GM13976 (cell line): ENCODE results near the gene AADACL4.
"Not testable (repeated sequence)": the region's sequence is repeated elsewhere in the genome, so short reads cannot be mapped to it uniquely, and the experiment has no call there.

ENCODE experiments used
- DNase-seq: peaks from one replicate; pipeline ENCODE4 v3.0.0; 2012; ENCODE audit warnings: low spot score
- in situ Hi-C: fragments of 300-500 bp; cut with MboI; formaldehyde crosslinking; loops from one replicate; pipeline ENCODE4 v1.12.0; 2022; ENCODE audit warnings: low sequenced_read_pairs, mixed read lengths, inconsistent platforms; ENCODE audit not compliant: unreplicated experiment
- TF ChIP-seq, protein P1 (sequence below): IDR thresholded peaks from 2 replicates; pipeline ENCODE4 v1.5.1; 2012; ENCODE audit warnings: borderline replicate concordance, mild to moderate bottlenecking; ENCODE audit not compliant: insufficient read depth; ENCODE audit errors: extremely low read depth, missing control alignments, control extremely low read depth

Gene AADACL4

DNA sequence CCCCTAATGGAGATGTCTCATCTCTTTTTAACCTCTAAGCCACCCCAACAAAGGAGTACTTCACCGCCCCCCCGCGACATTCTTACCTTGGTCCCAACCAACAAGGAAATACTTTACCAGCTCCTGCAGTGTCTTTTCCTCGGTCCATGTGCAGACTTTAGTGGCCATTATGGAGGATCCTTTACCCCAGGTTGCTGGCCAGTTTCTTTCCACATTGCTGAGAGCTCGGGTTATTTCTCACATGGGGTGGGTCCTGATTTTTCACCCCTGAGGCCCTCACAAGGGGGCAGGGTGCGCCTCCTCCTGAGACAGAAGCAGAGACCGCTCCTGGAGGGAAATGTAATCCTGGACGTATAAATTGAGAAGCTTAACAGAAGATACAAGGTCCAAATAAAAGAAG is 69.0 kb downstream of the AADACL4 start:
- TF ChIP-seq, protein P1, sequence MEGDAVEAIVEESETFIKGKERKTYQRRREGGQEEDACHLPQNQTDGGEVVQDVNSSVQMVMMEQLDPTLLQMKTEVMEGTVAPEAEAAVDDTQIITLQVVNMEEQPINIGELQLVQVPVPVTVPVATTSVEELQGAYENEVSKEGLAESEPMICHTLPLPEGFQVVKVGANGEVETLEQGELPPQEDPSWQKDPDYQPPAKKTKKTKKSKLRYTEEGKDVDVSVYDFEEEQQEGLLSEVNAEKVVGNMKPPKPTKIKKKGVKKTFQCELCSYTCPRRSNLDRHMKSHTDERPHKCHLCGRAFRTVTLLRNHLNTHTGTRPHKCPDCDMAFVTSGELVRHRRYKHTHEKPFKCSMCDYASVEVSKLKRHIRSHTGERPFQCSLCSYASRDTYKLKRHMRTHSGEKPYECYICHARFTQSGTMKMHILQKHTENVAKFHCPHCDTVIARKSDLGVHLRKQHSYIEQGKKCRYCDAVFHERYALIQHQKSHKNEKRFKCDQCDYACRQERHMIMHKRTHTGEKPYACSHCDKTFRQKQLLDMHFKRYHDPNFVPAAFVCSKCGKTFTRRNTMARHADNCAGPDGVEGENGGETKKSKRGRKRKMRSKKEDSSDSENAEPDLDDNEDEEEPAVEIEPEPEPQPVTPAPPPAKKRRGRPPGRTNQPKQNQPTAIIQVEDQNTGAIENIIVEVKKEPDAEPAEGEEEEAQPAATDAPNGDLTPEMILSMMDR = no peak
- in situ Hi-C loops = no loop called here
- no peak for DNase-seq

DNA sequence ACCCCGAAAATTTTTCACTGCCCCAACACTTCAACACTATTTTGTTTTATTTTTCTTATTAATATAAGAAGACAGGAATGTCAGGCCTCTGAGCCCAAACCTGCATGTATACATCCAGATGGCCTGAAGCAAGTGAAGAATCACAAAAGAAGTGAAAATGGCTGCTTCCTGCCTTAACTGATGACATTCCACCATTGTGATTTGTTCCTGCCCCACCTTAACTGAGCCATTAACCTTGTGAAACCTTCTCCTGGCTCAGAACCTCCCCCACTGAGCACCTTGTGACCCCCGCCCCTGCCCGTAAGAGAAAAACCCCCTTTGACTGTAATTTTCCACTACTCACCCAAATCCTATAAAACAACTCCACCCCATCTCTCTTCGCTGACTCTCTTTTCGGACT is 69.8 kb downstream of the AADACL4 start:
- in situ Hi-C loops, DNase-seq: not testable (repeated sequence)

DNA sequence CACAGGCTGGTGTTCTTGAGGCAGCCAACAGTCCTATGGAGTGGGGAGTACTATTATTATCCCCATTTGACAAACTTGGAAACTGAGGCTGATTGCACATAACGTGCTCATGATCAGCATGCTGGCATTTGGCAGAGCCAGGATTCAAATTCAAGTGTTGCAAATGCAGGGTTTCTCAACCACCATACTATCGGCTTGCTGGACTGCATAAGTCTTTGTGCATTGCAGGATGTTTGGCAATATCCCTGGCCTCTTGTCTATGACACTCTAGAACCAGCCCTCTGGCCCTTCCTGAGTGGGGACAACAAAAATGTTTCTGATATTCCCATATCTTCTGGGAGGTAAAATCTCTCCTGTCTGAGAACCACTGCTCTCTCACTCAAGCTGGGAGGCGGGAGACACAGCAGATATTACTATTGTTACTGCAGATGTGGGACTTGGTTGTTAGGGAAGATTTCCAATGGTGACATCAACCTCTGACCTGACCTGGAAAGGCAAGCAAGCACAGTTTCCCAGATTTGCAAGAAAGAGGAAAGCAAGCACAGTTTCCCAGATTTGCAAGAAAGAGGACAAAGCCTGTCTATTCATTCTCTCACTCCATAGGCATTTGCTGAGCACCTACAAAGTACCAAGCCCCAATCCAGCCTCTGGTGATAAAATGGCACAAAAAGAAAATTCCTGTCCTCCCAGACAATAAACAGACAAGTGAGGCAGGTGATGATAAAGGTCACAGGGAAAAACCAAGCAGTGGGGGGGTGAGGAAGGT is 71.0 kb downstream of the AADACL4 start:
- in situ Hi-C loops = no loop called here
- TF ChIP-seq, protein P1 = no peak
- no peak for DNase-seq

DNA sequence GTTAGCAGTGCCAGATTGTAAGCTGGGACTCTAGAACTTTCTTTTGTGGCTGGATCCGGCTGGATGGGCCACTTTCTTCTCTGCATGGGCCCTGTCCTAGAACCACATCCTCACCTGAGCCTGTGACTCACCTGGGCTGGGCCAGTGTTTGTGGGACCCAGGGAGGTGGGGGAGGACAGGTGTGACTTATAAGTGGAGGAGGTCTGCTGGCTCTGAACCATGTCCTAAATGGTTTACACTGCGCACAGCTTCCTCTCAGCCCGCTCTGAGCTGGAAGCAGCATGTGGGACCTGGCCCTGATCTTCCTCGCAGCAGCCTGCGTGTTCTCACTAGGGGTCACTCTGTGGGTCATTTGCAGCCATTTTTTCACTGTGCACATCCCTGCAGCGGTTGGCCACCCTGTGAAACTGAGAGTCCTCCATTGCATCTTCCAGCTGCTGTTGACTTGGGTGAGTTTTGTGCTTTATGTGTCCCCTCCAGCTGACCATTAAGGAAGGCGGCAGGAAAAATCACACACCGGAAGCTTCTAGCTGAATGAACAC is 72.1 kb downstream of the AADACL4 start, which contains the start of gene AADACL3:
TSS of gene AADACL3 (plus strand) at position 215 of the 542 bp plus-strand sequence. CDS start at position 282, 67 bp downstream.
- DNase-seq = no peak
- in situ Hi-C loops = no loop called here
- TF ChIP-seq, protein P1 = no peak
